NCI-H128 (cell line): ENCODE results near the gene ZNF660.
"Not testable (repeated sequence)": the region's sequence is repeated elsewhere in the genome, so short reads cannot be mapped to it uniquely, and the experiment has no call there.

Experiments
- DNase-seq: peaks from one replicate; lab custom pipeline; 2025; ENCODE audit not compliant: unreplicated experiment; lab: John Stamatoyannopoulos, UW

The ZNF660 gene

GRCh38 chr3:44584646-44585501 lies at the start of gene ZNF660:
Gene ZNF660, plus strand, starts transcription at chr3:44584964. Its CDS starts 9,230 bp downstream, at chr3:44594194.
- peak; percentile 57 for DNase-seq

- no peak for DNase-seq
These were observed 49.4 kb upstream of the ZNF660 start for GRCh38 chr3:44535364-44535763.

GRCh38 chr3:44544811-44545210 lies 40.0 kb upstream of the ZNF660 start:
- DNase-seq, result not testable (repeated sequence)

- DNase-seq, result no peak
These were observed 29.9 kb upstream of the ZNF660 start, which contains the start of gene ZKSCAN7 for GRCh38 chr3:44554626-44555592. Gene ZKSCAN7, plus strand, starts transcription at chr3:44555193. Its CDS starts 1,855 bp downstream, at chr3:44557048.

GRCh38 chr3:44555723-44556122 lies 29.0 kb upstream of the ZNF660 start:
- DNase-seq, result no peak

- no peak for DNase-seq
These were observed 27.7 kb upstream of the ZNF660 start for GRCh38 chr3:44557074-44557473.

GRCh38 chr3:44561076-44561475 lies 23.7 kb upstream of the ZNF660 start:
- no peak for DNase-seq

GRCh38 chr3:44562147-44562546 lies 22.6 kb upstream of the ZNF660 start:
- no peak for DNase-seq

- no peak for DNase-seq
These were observed 16.2 kb upstream of the ZNF660 start for GRCh38 chr3:44568561-44568960.

- no peak for DNase-seq
These were observed 13.7 kb upstream of the ZNF660 start for GRCh38 chr3:44571024-44571423.

GRCh38 chr3:44576613-44577012 lies 8.2 kb upstream of the ZNF660 start:
- no peak for DNase-seq

- DNase-seq, result not testable (repeated sequence)
These were observed 7.3 kb upstream of the ZNF660 start for GRCh38 chr3:44577354-44577952.

- DNase-seq, result not testable (repeated sequence)
These were observed 6.4 kb upstream of the ZNF660 start for GRCh38 chr3:44578316-44578715.

- not testable (repeated sequence) for DNase-seq
These were observed 5.7 kb upstream of the ZNF660 start for GRCh38 chr3:44578924-44579515.

GRCh38 chr3:44579749-44580148 lies 5.0 kb upstream of the ZNF660 start:
- not testable (repeated sequence) for DNase-seq

- DNase-seq, result not testable (repeated sequence)
These were observed 3.8 kb upstream of the ZNF660 start for GRCh38 chr3:44580971-44581370.

GRCh38 chr3:44596621-44597020 lies 11.9 kb downstream of the ZNF660 start:
- no peak for DNase-seq

- DNase-seq, result no peak
These were observed 17.0 kb downstream of the ZNF660 start for GRCh38 chr3:44601749-44602148.

- no peak for DNase-seq
These were observed 27.9 kb downstream of the ZNF660 start for GRCh38 chr3:44612678-44613077.

- peak; percentile 79 for DNase-seq
These were observed 40.2 kb downstream of the ZNF660 start, which contains the start of gene ZNF197 for GRCh38 chr3:44624749-44625480. Gene ZNF197, plus strand, starts transcription at chr3:44625036. Its CDS starts 4,119 bp downstream, at chr3:44629155.
